GM18517 (cell line): Measurements from ENCODE around the gene SLC43A2.
"Not testable (repeated sequence)": the region's sequence is repeated elsewhere in the genome, so short reads cannot be mapped to it uniquely, and the experiment has no call there.

Experiments
- ATAC-seq: cut with Tn5 transposase; IDR thresholded peaks from one replicate; pipeline ENCODE4 v1.9.1; 2021; ENCODE audit warnings: mild to moderate bottlenecking, moderate library complexity; ENCODE audit not compliant: unreplicated experiment

SLC43A2 gene

DNA sequence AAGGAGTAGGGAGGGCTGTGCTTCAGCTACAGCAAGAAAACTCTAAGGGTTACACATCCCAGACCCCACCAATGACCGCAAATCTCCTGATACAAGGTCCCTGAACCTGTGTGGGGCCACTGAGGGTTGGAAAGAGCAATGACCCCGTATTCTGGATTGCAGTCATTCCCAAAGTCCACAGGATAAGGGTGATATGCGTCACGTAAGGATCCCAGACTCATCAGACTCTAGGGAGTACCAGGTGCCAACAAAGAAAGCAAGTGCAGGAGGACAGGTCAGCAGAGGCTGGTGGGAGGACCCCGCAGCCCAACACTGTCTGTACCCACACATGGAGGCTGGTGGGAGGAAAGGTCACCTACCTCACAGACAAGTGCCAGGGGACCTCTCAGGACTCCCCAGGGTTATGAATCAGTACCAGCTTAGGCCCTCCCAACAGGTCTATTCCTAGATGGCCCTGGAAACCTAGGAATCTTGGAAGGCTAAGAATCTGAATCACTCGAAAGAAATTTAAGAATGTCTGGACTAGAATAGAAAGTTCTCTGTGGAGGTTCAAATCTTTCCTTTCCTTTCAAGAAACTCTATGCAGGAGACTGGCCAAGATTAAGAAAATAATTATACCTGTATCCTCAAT lies 82.2 kb downstream of the SLC43A2 start:
- no peak for ATAC-seq

DNA sequence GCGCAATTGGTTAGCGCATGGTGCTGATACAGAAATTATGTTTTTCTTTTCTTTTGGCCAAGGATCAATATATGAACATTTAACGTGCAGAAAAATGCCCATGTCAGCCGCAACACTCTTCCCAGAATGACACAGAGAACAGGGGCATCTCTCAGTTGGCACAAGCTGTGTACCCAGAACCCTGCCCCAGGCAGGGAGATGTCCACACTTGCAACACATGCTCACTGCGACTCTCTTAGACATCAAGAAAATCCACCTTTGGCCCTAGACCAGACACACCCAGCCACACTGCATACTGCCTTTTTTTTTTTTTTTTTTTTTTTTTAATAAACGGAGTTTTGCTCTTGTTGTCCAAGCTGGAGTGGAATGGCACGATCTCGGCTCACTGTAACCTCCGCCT lies 83.0 kb downstream of the SLC43A2 start:
- ATAC-seq: no peak

DNA sequence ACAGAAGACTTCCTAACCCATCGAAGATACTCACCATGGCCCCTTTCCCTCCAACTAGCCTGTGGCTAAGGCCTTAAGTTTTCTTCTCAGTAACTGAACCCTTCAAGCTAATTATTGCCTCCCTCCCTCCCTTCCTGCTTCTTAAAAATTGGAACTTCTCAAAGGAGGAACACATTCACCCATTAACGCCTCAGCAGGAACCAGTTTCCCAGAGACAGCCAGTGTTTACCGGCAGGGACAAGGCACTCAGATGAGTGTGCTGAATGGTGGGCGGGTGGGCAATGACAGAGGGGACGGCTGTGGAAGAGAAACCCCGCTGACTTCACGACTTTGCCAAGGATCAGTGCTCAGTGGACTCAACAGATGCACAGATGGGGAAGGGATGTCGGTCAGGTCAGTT lies 86.3 kb downstream of the SLC43A2 start:
- ATAC-seq: no peak

DNA sequence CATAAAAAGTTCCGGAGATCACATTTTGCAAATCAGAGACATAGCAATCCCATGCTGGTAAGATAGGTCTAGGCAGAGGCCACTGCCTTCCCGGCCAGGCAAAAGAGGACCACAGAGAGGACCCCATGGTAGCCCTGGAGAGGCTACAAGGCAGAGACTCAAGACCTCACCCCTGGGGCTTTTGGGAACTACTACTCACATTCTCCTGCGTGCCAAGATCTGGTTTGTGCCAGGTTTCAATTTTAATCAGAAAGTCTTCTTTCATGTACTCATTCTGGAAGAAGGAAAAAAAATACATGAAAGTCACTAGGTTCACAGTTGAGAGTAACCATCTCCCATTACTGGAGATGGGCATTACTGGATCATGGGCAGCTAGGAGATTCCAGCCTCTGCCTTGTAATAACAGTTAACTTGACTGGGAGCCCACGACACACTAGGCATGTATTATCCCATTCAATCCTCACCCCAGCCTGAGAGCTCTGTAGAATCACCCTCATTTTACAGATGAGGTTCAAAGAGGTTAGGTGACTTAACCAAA lies 87.2 kb downstream of the SLC43A2 start:
- no peak for ATAC-seq

DNA sequence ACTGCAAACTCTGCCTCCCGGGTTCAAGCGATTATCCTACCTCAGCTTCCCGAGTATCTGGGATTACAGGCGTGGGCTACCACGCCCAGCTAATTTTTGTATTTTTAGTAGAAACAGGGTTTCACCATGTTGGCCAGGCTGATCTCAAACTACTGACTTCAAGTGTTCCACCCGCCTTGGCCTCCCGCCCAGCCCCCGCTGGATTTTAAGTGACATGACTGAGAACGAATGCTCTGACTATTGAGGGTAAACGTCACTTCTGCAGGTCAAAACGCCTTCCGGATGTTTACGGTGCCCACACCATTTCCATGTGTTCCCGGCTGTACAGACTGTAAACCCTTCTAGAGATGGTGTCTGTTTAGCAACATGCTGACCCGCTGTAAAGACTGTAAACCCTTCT lies 88.8 kb downstream of the SLC43A2 start:
- no peak for ATAC-seq

DNA sequence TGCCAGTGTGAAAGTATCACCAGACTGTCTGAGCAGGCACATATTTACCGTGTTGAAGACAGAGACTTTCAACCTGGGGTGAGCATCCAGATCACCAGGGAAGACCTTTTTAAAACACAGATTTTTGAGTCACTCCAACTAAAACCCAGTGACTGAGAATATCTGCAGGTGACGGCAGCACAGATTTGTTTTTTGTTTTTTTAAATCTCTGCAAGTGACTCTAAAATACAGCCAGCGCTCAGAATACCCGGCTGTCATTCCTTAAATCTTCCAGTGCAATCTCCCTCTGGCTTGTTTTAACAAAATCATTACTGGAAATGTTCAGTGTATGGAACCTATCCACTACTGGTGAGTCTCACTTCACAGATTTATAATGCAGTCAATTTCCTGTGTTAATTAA lies 92.9 kb downstream of the SLC43A2 start:
- ATAC-seq: no peak

DNA sequence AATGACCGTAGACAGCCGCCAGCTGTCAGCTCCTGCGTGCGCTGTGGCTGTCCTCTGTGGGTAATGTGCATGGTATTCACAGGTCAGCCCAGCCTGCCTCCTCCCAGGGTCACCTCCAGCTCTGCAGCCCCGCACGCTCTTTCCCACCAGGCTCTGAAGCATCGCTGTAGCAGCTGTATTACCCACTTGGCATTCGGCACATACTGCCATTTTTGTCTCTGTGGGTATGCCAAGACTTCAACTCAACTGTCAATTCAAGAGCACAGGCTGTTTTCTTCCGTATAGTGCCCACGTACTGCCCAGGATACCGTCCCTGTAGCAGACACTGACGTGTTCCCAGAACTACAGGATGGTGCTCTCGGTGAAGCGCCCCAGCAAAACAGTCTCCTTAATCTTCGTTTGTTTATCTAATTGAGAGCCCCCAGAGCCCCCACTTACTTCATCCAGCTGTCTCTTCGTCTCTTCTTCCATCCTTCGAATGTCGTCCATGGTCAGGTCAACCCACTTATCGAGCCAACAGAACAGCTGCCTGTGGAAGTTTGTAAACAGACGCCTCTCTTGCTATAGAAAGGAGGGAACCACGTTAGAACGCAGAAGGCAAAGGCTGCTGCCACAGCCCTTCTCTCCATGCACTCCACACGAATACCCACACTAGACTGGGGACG lies 94.8 kb downstream of the SLC43A2 start:
- ATAC-seq: no peak

DNA sequence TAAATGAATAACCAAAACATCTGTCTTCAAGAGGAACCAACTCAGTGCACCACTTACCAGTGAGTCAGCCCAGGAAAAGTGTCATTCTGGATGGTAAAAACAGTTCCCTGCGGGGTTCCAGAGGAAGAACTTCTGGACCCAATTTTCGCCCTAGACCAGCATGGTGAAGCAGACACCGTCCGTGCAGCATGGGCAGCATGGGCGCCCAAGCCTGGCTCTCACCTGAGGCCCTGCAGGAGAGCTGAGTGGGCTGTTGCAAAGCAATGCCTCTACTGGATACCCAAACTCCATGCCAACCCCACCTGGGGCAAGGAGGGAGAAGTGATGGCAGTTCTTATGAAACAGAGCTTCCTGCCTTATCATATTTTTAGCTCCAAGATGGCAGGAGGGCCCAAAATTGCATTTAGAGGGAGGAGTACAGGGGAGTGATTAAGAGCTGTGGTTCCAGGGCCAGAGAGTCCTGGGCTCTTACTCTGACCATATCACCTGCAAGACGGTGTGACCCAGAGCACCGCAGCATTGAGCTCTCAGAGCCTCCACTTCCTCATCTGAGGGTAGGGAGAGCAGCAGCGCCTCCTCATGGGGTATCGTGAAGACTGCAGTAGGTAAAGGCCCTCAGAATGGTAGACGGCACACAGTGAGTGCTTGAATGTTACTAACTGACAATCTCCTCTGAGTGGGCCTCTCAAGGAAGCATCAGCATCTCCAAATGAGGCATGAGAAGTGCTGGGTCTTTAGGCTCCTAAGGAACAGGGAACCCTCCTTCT lies 95.6 kb downstream of the SLC43A2 start:
- ATAC-seq: no peak

DNA sequence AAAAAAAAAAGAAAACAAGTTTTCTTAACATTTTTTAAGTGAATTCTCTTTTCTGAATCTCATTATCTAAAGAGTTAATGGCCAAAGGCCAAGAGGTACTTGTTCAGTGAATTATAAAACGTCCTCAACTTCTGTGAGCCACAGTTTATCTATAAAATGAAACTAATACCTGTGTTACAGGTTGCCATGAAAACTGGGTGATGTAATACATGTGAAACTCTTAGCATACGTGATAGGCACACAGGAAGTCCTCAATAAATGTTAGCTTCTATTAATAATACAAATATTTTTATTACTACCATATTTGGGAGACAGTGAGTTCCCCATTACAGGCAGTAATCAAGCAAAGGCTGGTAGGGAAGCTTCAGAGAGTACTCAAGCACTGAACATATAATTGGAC lies 98.8 kb downstream of the SLC43A2 start:
- ATAC-seq: no peak

DNA sequence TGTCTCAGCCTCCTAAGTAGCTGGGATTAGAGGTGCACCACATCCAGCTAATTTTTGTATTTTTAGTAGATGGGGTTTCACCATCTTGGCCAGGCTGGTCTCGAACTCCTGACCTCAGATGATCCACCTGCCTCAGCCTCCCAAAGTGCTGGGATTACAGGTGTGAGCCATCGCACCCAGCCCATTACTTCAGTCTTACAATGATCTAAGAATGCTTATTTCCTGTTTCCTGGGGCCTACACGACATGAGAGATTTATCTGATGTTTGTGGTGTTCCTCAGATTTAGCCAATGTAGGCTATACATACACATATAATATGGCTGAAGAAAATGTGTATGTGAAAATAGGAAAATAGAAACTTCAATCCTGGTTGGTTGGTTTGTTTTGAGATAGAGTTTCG lies 101.8 kb downstream of the SLC43A2 start:
- ATAC-seq: not testable (repeated sequence)

DNA sequence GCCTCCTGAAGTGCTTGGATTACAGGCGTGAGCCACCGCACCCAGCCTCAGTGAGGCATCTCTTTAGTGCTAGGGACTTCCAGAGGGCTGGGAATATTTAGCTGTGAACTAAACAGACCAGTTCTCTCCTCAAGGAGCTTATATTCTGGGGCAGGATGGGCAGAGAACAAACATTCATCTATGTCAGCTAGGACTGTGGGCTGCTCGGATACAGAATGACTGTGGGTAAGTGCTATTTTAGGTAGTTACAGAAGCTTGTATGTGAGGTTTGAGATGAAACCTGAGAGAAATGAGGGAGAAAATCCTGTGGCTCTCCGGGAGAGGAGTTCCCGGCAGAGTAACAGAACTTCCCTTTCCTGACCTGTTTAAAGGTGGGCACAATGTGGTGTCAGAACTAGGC lies 106.0 kb downstream of the SLC43A2 start:
- no peak for ATAC-seq

DNA sequence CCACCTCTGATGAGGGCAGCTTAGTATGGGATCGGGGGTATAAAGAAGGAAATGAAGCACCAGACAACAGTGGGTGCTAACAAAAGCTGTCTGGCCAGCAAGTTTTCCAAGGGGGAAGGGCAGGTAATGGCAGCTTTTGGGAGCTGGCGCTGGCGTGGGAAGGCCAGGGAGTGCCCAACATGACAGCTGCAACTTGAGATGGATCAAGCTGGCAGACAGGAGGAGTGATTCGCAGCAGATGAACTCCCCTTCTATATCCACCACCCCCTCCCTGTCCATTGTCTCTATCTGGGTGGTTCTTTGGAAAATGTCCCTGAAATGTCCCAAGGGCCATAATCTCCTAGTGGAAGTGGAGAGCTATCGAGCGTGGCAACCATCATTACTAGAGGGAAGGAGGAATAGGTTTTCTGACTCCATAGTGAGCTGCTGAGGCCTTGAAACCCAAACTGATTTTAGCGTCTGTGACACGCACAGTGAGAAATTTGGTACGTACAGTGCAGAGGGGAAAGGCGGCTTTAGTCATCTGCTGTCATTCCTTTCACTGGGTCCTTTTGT lies 107.5 kb downstream of the SLC43A2 start:
- no peak for ATAC-seq

DNA sequence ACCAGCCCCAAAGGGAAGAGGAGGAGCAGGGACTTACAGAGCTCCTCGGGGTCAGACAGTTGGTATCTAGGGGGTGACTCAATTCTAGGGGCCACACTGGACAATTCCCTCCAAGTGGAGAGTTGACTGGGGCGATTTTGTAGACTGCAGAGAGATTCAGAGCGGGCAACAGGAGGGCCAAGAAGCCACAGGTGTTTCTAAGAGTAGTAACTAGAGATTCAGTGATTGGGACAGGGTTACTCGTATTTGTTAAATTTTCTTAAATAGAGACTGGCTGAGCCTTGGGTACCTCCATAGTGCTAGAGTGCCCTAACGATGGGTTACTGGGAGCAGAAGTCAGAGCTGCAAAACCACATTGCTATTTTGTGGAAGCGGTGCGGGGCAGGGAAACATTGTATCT lies 109.0 kb downstream of the SLC43A2 start:
- ATAC-seq: no peak
